HEK293T (cell line): ENCODE results near the gene PHOSPHO1.

Source experiments
- CTCF ChIA-PET: fragments of 350-600 bp; formaldehyde crosslinking; extraction: SDS; loops from one replicate; lab custom pipeline; 2021; ENCODE audit warnings: antibody characterized with exemption, inconsistent platforms; lab: Yijun Ruan, JAX
- POLR2A ChIA-PET: fragments of 350-600 bp; formaldehyde crosslinking; extraction: SDS; loops from one replicate; lab custom pipeline; 2020; ENCODE audit warnings: antibody characterized with exemption, inconsistent platforms; lab: Yijun Ruan, JAX
- DNase-seq: peaks from one replicate; pipeline ENCODE4 v3.0.0; 2012; ENCODE audit warnings: mixed read lengths; ENCODE audit errors: extremely low spot score
- ARNT ChIP-seq: fragments of 450-650 bp; IDR thresholded peaks from 2 replicates; pipeline ENCODE4 v1.6.1; 2017; ENCODE audit warnings: mild to moderate bottlenecking
- BHLHE40 ChIP-seq: fragments of 450-650 bp; IDR thresholded peaks from 2 replicates; pipeline ENCODE4 v1.6.1; 2016; ENCODE audit warnings: mild to moderate bottlenecking, moderate library complexity, borderline replicate concordance
- CTBP1 ChIP-seq: fragments of 450-650 bp; IDR thresholded peaks from 2 replicates; pipeline ENCODE4 v1.6.1; 2016; ENCODE audit warnings: borderline replicate concordance
- ELF4 ChIP-seq: fragments of 450-650 bp; IDR thresholded peaks from 2 replicates; pipeline ENCODE4 v1.6.1; 2017; ENCODE audit warnings: antibody characterized with exemption
- FOXA1 ChIP-seq: fragments of 450-650 bp; IDR thresholded peaks from 2 replicates; pipeline ENCODE4 v1.6.1; 2016; ENCODE audit warnings: mild to moderate bottlenecking
- FOXK2 ChIP-seq: fragments of 450-650 bp; IDR thresholded peaks from 2 replicates; pipeline ENCODE4 v1.6.1; 2016; ENCODE audit warnings: mild to moderate bottlenecking
- FOXM1 ChIP-seq: fragments of 450-650 bp; IDR thresholded peaks from 2 replicates; pipeline ENCODE4 v1.6.1; 2017; ENCODE audit warnings: mild to moderate bottlenecking, borderline replicate concordance
- HDGF ChIP-seq: fragments of 450-650 bp; IDR thresholded peaks from 2 replicates; pipeline ENCODE4 v1.6.1; 2017; ENCODE audit warnings: antibody characterized with exemption, borderline replicate concordance
- L3MBTL2 ChIP-seq: fragments of 450-650 bp; conservative IDR thresholded peaks from 2 replicates; pipeline ENCODE4 v1.6.1; 2016; ENCODE audit warnings: mild to moderate bottlenecking
- LEF1 ChIP-seq: fragments of 450-650 bp; IDR thresholded peaks from 2 replicates; pipeline ENCODE4 v1.6.1; 2017; ENCODE audit warnings: mild to moderate bottlenecking, borderline replicate concordance
- NFRKB ChIP-seq: fragments of 450-650 bp; IDR thresholded peaks from 2 replicates; pipeline ENCODE4 v1.6.1; 2016; ENCODE audit warnings: mild to moderate bottlenecking, moderate library complexity
- PKNOX1 ChIP-seq: fragments of 450-650 bp; IDR thresholded peaks from 2 replicates; pipeline ENCODE4 v1.6.1; 2016
- SP1 ChIP-seq: fragments of 450-650 bp; IDR thresholded peaks from 2 replicates; pipeline ENCODE4 v1.6.1; 2017
- SUZ12 ChIP-seq: fragments of 450-650 bp; IDR thresholded peaks from 2 replicates; pipeline ENCODE4 v1.6.1; 2016; ENCODE audit warnings: mild to moderate bottlenecking
- TARDBP ChIP-seq: fragments of 450-650 bp; IDR thresholded peaks from 2 replicates; pipeline ENCODE4 v1.6.1; 2016
- ZNF384 ChIP-seq: fragments of 450-650 bp; IDR thresholded peaks from 2 replicates; pipeline ENCODE4 v1.6.1; 2016

PHOSPHO1 gene

GRCh38 chr17:49235896-49236295 lies 5.3 kb upstream of the PHOSPHO1 start:
- no peak for DNase-seq
- TF ChIP-seq NFRKB, result no peak
- TF ChIP-seq CTBP1, result no peak
- TF ChIP-seq ELF4, result no peak
- no peak for TF ChIP-seq FOXM1
- no peak for TF ChIP-seq PKNOX1
- no peak for TF ChIP-seq TARDBP
- TF ChIP-seq FOXK2, result no peak
- TF ChIP-seq ZNF384, result no peak
- ChIA-PET CTCF (no interaction called here), POLR2A (no interaction called here)

DNA sequence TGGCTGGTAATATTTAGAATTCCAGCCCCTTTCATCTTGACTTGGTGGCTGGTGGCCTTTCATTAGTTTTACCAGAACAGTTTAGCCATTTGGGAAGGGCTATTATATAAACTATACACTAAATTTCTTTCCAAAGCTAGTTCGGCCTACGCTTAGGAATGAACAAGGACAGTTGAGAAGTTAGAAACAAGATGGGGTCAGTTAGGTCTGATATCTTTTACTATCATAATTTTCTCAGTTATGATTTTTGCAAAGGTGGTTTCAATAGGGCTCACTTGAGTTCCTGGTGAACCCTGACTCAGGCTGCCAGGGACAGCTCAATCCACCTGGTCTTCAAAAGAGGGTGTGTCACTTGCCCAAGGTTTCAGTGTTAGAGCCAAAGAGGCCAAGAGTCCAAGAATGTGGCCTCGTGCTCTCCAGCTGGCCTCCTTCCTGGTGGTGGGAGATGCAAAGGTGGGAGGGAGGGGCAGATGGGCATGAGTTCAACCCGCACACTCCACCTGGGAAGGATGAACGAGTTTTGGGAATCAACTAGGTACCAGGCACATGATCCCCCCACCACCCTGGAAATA lies 4.0 kb upstream of the PHOSPHO1 start:
- POLR2A ChIA-PET, result no interaction called here
- DNase-seq, result no peak
- TF ChIP-seq LEF1 (no peak), TARDBP (no peak), ELF4 (no peak), FOXM1 (no peak), FOXA1 (no peak), L3MBTL2 (no peak), CTBP1 (no peak), PKNOX1 (no peak), BHLHE40 (no peak), ARNT (no peak)
- CTCF ChIA-PET, result no interaction called here

GRCh38 chr17:49231563-49231894 lies 942 bp upstream of the PHOSPHO1 start:
- no peak for TF ChIP-seq SP1
- CTCF ChIA-PET, result interaction anchor here (1.2 kb wide), 1 partner anchor 22 kb away, joined by 5 read pairs; no protein-coding TSS in a partner anchor
- DNase-seq, result no peak
- POLR2A ChIA-PET, result no interaction called here

- CTCF ChIA-PET, result interaction anchor here (1.1 kb wide), 1 partner anchor 50 kb away, joined by 4 read pairs; no protein-coding TSS in a partner anchor
- POLR2A ChIA-PET, result interaction anchor here (0.8 to 1.7 kb wide), 3 partner anchors 30 to 60 kb away, joined by 3 to 8 read pairs (median 5); no protein-coding TSS in a partner anchor
- no peak for TF ChIP-seq LEF1
- TF ChIP-seq SP1, result no peak
- no peak for TF ChIP-seq ELF4
- no peak for TF ChIP-seq FOXA1
- no peak for TF ChIP-seq PKNOX1
- no peak for TF ChIP-seq TARDBP
- no peak for TF ChIP-seq ARNT
- DNase-seq, result no peak
Measured at GRCh38 chr17:49229805-49230600, 584 bp downstream of the PHOSPHO1 start.

DNA sequence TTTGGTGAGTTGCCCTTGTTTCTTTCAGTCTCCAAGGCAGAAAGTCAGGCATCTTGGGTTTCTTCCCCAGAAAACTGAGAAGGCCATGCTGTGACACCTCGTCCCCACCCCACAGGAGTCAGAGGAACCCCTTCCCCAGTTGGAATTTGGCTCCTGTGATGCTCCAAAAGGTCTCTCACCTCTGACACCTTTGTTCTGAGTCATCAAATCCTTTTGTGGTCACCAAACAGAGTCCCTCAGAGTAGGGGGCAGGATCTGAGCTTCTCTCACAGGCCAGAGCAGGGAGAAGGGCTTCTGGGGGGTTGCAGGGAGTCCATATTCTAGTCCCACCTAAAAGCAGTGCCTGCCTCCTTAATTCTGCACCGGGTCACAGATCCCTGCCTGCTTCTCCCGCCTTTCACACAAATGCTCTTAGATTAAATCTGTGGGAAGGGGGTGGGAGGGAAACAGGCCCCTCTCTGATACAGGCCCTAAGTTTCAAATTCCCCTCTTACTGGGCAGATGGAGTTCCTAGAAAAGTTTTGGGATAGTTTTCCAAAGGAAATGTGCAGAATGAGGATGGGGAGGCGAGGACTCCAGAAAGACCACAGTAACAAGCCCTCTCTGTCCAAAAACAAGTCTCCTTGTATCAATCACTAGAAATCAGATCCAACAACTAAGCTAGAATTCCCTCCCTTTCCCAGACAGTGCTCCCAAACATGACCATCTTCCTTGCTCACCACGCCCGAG lies 1.3 kb downstream of the PHOSPHO1 start:
- no peak for DNase-seq
- POLR2A ChIA-PET, result interaction anchor here (0.8 to 2.3 kb wide), 4 partner anchors 31 to 61 kb away, joined by 3 to 12 read pairs (median 6); no protein-coding TSS in a partner anchor
- CTCF ChIA-PET, result interaction anchor here (0.6 to 1.1 kb wide), 2 partner anchors 49 to 128 kb away, joined by 3 to 4 read pairs; no protein-coding TSS in a partner anchor
- TF ChIP-seq TARDBP, result no peak
- TF ChIP-seq BHLHE40, result no peak

DNA sequence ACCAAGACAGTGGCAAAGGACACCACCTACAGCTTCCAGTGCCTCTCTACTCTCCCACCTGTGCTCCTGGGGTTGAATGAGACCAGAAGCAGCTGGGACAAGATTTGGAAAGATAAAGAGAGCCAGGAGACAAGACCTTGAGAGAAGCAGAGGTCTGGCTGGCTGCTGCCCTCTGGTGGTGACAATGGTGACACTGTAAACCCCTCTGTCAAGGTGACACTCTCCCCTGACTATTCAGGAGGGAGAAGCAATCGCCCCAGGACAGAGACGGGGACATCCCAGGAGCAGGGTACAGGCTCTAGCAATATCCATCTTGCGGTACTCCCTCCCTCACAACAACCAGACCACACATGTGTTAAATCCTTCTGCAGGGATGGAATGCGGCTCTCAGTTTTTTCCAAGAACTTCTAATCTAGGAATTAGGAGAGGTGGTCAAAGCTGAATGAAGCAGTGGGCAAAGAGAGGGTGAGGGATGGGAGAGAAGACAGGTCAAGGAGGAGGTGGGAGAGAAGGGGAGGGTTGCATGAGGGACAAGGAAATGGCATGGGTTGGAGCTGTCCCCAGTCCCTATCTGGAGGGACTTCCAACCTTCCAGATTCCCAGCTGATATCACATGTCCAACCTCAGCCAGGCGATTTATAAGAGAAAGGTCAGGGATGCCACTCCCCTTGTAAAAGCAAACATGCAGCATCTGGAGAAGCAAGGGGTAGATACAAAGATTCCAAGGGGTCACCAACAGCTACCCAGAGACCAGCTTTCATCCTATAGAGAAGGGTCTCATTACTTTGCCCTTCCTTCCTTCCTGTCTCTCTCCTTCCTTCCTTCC lies 2.9 kb downstream of the PHOSPHO1 start:
- POLR2A ChIA-PET, result interaction anchor here (0.7 to 2.3 kb wide), 2 partner anchors 34 to 63 kb away, joined by 3 to 12 read pairs; no protein-coding TSS in a partner anchor

More for the DNA sequence above, 2.9 kb downstream of the PHOSPHO1 start:
- CTCF ChIA-PET, result interaction anchor here (0.6 to 1.4 kb wide), 8 partner anchors 9 to 232 kb away, joined by 3 to 6 read pairs (median 4); no protein-coding TSS in a partner anchor
- TF ChIP-seq TARDBP, result no peak
- TF ChIP-seq SUZ12, result no peak
- TF ChIP-seq LEF1, result no peak
- TF ChIP-seq L3MBTL2, result no peak
- no peak for TF ChIP-seq BHLHE40
- TF ChIP-seq ZNF384, result no peak
- TF ChIP-seq FOXK2, result no peak
- no peak for TF ChIP-seq ARNT
- no peak for TF ChIP-seq CTBP1
- TF ChIP-seq FOXM1, result no peak
- TF ChIP-seq FOXA1, result no peak
- no peak for TF ChIP-seq HDGF
- TF ChIP-seq ELF4, result no peak
- TF ChIP-seq PKNOX1, result no peak
- no peak for TF ChIP-seq SP1
- no peak for TF ChIP-seq NFRKB
- peak; percentile 78 for DNase-seq
